Measurements from ENCODE around the gene ACVR2A. TPM values are rescaled to one million over a fixed set of nuclear protein-coding genes. Genes with fewer than 3 reads are reported as not detected.

ACVR2A gene
- total RNA-seq, 1 donor from 2014 or later, result 10.7 TPM

GRCh38 chr2:147862859-147863516 lies 18.2 kb downstream of the ACVR2A start:
- Histone ChIP-seq H3K27me3 (ENCODE audit: control insufficient read depth, insufficient read depth, low read length) (no peaks in the 10 kb centered on the region), H3K36me3 (ENCODE audit: control insufficient read depth, insufficient read depth, low read length) (no peaks in the 10 kb centered on the region)

GRCh38 chr2:147863835-147864234 lies 19.0 kb downstream of the ACVR2A start:
- H3K27me3 ChIP-seq (ENCODE audit: control insufficient read depth, insufficient read depth, low read length), result no peaks in the 10 kb centered on the region
- TF ChIP-seq, protein P1, sequence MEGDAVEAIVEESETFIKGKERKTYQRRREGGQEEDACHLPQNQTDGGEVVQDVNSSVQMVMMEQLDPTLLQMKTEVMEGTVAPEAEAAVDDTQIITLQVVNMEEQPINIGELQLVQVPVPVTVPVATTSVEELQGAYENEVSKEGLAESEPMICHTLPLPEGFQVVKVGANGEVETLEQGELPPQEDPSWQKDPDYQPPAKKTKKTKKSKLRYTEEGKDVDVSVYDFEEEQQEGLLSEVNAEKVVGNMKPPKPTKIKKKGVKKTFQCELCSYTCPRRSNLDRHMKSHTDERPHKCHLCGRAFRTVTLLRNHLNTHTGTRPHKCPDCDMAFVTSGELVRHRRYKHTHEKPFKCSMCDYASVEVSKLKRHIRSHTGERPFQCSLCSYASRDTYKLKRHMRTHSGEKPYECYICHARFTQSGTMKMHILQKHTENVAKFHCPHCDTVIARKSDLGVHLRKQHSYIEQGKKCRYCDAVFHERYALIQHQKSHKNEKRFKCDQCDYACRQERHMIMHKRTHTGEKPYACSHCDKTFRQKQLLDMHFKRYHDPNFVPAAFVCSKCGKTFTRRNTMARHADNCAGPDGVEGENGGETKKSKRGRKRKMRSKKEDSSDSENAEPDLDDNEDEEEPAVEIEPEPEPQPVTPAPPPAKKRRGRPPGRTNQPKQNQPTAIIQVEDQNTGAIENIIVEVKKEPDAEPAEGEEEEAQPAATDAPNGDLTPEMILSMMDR (IDR thresholded peaks at IDR 0.05; ENCODE audit: insufficient read depth, low read length, poor library complexity, severe bottlenecking), result no peak
- no peaks in the 10 kb centered on the region for H3K36me3 ChIP-seq (ENCODE audit: control insufficient read depth, insufficient read depth, low read length)
- no peak overlapping the region for H3K4me3 ChIP-seq (ENCODE audit: low read depth, low read length)
- DNase-seq (ENCODE audit: low read depth), result no peak

More at GRCh38 chr2:147862859-147863516, 18.2 kb downstream of the ACVR2A start:
- no peak for DNase-seq (ENCODE audit: low read depth)
- TF ChIP-seq, protein P1 (IDR thresholded peaks at IDR 0.05; ENCODE audit: insufficient read depth, low read length, poor library complexity, severe bottlenecking), result no peak
- H3K4me3 ChIP-seq (ENCODE audit: low read depth, low read length), result no peak overlapping the region

GRCh38 chr2:147865560-147865959 lies 20.7 kb downstream of the ACVR2A start:
- no peaks in the 10 kb centered on the region for H3K36me3 ChIP-seq (ENCODE audit: control insufficient read depth, insufficient read depth, low read length)
- TF ChIP-seq, protein P1 (IDR thresholded peaks at IDR 0.05; ENCODE audit: insufficient read depth, low read length, poor library complexity, severe bottlenecking), result no peak
- H3K4me3 ChIP-seq (ENCODE audit: low read depth, low read length), result no peak overlapping the region
- H3K27me3 ChIP-seq (ENCODE audit: control insufficient read depth, insufficient read depth, low read length), result no peaks in the 10 kb centered on the region
- DNase-seq (ENCODE audit: low read depth), result no peak

DNA sequence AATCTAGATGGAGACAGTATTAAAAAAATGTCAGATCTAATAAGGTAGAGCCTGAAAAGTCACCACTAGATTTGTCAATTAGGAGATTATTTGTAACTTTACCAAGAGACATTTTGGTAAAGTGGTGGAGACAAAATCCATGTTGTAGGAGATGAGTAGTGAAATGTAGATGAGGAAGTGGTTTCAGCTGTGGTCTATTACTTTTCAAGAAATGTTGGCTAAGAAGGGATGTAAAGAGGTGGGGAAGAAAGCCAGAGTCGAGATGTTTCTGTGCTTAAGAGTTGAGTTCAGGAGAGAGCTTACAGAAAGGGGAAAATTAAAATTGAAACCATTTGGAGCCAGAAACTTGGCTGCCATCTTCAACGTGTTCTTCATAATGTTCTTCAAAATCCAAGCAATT lies 22.2 kb downstream of the ACVR2A start:
- TF ChIP-seq, protein P1 (IDR thresholded peaks at IDR 0.05; ENCODE audit: insufficient read depth, low read length, poor library complexity, severe bottlenecking), result no peak
- DNase-seq (ENCODE audit: low read depth), result no peak
- no peak overlapping the region for H3K4me3 ChIP-seq (ENCODE audit: low read depth, low read length)
- H3K27me3 ChIP-seq (ENCODE audit: control insufficient read depth, insufficient read depth, low read length), result no peaks in the 10 kb centered on the region
- H3K36me3 ChIP-seq (ENCODE audit: control insufficient read depth, insufficient read depth, low read length), result no peaks in the 10 kb centered on the region

DNA sequence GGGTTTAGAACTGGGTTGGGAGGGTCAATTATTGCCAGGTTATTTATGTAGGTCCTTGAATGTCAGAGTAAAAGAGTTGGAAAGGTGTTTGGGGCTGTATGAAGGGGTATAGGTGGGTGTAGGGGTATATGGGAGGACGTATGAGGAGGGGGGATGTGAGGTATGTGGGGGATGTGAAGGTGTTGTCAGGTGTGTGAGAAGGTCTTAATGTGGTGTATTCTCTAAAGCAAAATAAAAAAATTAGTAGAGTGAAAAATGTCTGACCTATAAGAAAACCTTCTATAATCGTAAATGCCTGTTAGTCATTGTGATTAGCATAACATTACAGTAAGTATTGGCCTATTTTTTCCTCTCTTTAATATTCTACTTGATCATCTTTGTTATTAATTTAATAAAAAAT lies 25.1 kb downstream of the ACVR2A start:
- no peaks in the 10 kb centered on the region for H3K36me3 ChIP-seq (ENCODE audit: control insufficient read depth, insufficient read depth, low read length)
- no peaks in the 10 kb centered on the region for H3K27me3 ChIP-seq (ENCODE audit: control insufficient read depth, insufficient read depth, low read length)
- DNase-seq (ENCODE audit: low read depth), result no peak
- no peak overlapping the region for H3K4me3 ChIP-seq (ENCODE audit: low read depth, low read length)
- TF ChIP-seq, protein P1 (IDR thresholded peaks at IDR 0.05; ENCODE audit: insufficient read depth, low read length, poor library complexity, severe bottlenecking), result no peak

DNA sequence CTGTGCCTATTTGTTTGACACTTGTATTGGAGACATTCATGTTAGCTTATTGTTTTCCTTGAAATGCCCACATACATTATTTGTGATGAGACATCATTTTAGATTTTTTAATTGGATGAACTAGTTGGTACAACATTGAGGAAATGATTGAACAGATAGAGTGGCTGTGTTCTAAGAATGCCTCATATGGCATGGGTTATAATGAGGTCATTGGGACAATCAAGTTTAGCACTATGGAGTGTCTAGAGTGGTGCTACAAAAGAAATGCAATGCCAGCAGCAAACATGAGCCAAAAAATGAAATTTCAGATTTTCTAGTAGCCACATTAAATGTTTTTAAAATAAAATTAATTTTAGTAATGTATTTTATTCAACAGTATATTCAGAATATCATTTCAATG lies 28.1 kb downstream of the ACVR2A start:
- TF ChIP-seq, protein P1 (IDR thresholded peaks at IDR 0.05; ENCODE audit: insufficient read depth, low read length, poor library complexity, severe bottlenecking), result no peak
- H3K36me3 ChIP-seq (ENCODE audit: control insufficient read depth, insufficient read depth, low read length), result no peaks in the 10 kb centered on the region
- H3K4me3 ChIP-seq (ENCODE audit: low read depth, low read length), result no peak overlapping the region
- DNase-seq (ENCODE audit: low read depth), result no peak
- no peaks in the 10 kb centered on the region for H3K27me3 ChIP-seq (ENCODE audit: control insufficient read depth, insufficient read depth, low read length)

Data from kidney epithelial cell (primary cell).